COLO668 (cell line): ENCODE data around the gene PRRT2.

Experiments
- DNase-seq: peaks from one replicate; lab custom pipeline; 2025; ENCODE audit not compliant: unreplicated experiment; lab: John Stamatoyannopoulos, UW

The PRRT2 gene

GRCh38 chr16:29858974-29859373, 47.0 kb downstream of the PRRT2 start:
- no peak for DNase-seq

- DNase-seq: no peak
Measured at GRCh38 chr16:29860218-29860617, 48.2 kb downstream of the PRRT2 start.

- peak; percentile 40 for DNase-seq
Measured at GRCh38 chr16:29862383-29862883, 50.4 kb downstream of the PRRT2 start.

GRCh38 chr16:29862884-29863668, 51.1 kb downstream of the PRRT2 start, which contains the start of gene CDIPT:
Gene CDIPT, minus strand, starts transcription at chr16:29863226. Its CDS starts 369 bp downstream, at chr16:29862857.
- DNase-seq: peak; percentile 94

GRCh38 chr16:29863669-29863984, 51.6 kb downstream of the PRRT2 start:
- DNase-seq: no peak

- no peak for DNase-seq
Measured at GRCh38 chr16:29864205-29864604, 52.2 kb downstream of the PRRT2 start.
